ENCODE data around the gene SMIM43. TPM values are rescaled to one million over a fixed set of nuclear protein-coding genes. Genes with fewer than 3 reads are reported as not detected.

SMIM43 gene
- total RNA-seq, 4 donors from 2014 or later, result 1.3 TPM; not detected in 3

DNA sequence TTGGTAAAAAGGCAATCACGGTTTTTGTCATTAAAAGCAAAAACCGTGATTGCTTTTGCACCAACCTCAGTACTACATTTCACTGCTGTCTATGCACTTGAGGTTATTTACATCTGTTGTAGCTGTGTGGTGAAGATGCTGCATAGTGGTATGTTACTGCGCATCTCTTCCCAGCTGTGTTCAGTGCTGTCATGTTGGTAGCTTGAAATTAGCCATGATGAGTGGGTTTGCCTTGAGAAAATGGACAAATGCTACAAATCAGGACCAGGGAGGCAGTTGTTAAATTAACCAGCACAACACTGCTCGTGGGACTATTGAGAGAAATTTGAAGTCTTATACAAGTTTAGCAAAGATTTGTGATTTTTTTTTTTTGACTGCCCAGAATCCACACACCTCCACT, 2.2 kb upstream of the SMIM43 start:
- TF ChIP-seq, protein P1, sequence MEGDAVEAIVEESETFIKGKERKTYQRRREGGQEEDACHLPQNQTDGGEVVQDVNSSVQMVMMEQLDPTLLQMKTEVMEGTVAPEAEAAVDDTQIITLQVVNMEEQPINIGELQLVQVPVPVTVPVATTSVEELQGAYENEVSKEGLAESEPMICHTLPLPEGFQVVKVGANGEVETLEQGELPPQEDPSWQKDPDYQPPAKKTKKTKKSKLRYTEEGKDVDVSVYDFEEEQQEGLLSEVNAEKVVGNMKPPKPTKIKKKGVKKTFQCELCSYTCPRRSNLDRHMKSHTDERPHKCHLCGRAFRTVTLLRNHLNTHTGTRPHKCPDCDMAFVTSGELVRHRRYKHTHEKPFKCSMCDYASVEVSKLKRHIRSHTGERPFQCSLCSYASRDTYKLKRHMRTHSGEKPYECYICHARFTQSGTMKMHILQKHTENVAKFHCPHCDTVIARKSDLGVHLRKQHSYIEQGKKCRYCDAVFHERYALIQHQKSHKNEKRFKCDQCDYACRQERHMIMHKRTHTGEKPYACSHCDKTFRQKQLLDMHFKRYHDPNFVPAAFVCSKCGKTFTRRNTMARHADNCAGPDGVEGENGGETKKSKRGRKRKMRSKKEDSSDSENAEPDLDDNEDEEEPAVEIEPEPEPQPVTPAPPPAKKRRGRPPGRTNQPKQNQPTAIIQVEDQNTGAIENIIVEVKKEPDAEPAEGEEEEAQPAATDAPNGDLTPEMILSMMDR (IDR thresholded peaks at IDR 0.05; ENCODE audit: low read depth), result no peak

DNA sequence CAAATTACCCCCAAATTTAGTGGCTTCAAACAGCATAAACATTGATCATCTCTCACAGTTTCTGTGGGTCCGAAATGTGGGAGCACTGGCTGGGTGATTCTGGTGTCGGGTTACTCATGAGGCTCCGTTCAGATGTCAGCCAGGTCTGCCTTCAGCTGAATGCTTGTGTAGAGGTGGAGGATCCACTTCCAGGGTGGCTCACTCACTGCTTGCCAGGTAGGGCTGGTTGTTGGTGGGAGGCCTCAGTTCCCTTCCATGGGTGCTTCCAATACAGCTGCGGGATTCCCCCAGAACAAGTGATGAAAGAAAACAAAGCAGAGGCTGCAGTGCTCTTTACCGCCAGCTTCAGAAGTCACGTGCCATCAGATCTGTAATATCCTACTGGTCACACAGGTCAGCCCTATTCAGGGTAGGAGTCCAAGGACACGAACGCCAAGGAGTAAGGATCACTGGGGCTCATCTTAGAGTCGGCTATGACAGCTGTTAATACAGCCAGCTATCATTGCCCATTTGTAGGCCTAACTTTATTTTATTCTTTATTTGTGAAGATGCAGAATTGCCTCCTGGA, 1.1 kb upstream of the SMIM43 start:
- TF ChIP-seq, protein P1 (IDR thresholded peaks at IDR 0.05; ENCODE audit: low read depth), result no peak

DNA sequence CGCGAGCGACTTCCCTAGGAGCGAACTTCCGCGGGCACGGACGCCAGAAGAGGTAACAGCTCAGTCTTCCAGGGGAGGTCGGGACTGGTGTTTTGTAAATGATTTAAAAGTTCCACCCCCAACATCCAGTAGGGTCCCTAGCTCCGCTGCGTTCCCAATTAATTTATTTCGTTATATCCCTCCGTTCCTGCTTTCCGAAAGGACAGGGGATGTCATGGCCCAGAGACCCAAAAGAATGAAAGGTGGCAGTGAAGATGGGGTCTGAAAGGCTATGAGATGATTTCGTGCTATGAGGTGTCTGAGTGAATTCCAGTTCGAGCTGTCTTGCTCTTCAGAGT, 373 bp upstream of the SMIM43 start:
- TF ChIP-seq, protein P1 (IDR thresholded peaks at IDR 0.05; ENCODE audit: low read depth), result no peak

DNA sequence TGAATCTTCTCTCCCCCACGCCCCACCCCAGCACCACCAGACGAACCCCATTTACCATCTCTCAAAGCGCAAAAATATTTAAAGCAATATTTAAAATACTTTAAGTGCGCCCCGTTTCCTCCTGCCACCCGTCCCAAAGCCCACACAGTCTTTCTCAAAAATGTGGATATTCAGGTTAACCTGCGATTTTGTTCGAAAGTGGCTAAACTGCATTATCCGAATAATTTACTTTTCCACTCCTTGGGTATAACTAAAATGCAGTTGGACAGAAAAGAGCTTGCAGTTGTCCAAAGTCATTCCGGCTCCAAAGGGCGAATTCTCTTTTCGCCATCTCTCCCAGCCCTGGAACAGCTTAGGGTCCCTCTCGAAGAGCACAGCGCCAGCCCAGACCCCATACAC, 662 bp downstream of the SMIM43 start:
- TF ChIP-seq, protein P1 (IDR thresholded peaks at IDR 0.05; ENCODE audit: low read depth), result no peak

DNA sequence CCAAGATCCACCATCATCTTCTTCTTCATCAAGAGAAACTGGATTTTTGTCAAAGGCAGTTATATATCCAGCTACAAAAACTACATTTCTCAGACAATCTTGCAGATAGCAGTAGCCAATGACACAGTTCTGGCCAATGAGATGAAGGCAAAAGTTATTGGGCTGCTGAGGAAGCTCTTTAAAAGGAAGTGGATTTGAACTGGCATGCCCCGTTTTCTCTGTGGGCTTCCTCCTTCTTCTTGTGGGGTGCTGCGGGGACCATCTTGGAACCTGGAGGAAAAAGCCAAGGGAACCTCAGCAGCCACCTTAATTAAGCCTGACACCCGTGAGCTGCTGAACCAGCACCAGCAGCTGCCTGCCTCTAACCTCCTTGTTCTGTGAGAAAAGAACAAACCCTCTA, 4.8 kb downstream of the SMIM43 start:
- TF ChIP-seq, protein P1 (IDR thresholded peaks at IDR 0.05; ENCODE audit: low read depth), result no peak

DNA sequence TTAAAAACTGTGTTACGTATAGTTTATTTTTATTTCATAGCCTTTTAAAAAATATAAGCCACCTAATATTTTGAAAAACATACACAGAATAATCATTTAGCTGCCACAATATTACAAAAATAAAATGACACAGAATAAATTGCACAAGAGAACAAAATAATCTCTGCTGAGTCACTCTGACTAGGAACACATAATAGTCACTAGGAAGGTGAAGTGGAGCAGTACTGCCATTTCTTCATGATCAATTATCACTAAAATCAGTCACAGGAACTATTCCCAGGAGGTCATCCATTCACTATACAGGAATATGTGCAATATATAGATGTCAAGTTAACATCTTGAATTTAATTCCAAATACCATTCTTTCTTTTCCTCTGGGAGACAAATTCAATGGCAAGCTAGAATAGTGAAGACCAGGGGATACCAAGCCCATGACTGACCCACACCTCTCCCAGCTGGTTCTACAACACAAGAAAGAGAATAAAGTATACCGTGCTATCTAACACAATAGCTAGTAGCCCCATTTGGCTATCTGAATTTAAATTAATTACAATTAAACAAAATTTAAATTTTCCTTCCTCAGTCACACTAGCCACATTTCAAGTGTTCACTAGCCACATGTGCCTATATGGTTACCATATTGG, 5.9 kb downstream of the SMIM43 start:
- TF ChIP-seq, protein P1 (IDR thresholded peaks at IDR 0.05; ENCODE audit: low read depth), result no peak

DNA sequence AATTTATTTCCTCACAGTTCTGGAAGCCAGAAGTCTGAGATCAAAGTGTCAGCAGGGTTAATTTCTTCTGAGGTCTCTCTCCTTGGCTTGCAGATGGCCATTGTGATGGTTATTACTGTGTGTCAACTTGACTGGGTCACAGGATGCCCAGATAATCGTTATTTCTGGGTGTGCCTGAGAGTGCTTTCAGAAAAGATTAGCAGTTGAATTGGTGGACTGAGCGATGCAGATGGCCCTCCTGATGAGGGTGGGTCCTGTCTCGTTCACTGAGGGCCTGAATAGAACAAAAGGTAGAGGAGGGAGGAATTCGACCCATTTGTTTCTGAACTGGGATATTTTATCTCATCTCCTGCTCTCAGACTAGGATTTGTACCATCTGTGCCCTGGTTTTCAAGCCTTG, 15.7 kb downstream of the SMIM43 start:
- TF ChIP-seq, protein P1 (IDR thresholded peaks at IDR 0.05; ENCODE audit: low read depth), result no peak

Data from subcutaneous adipose tissue (tissue), 4 donors.